A172 (cell line): ENCODE data around the gene ZNF394. TPM values are rescaled to one million over a fixed set of nuclear protein-coding genes. Genes with fewer than 3 reads are reported as not detected.
"Not testable (repeated sequence)": the region's sequence is repeated elsewhere in the genome, so short reads cannot be mapped to it uniquely, and the experiment has no call there.

Source experiments
- DNase-seq: peaks from one replicate; pipeline ENCODE4 v3.0.0-alpha.2; 2015; ENCODE audit warnings: low spot score
- total RNA-seq: library from RNA; depleted of rRNA; stranded (reverse); fragments of >200 nt; shearing (Covaris generic); gene quantifications from 2 replicates; pipeline ENCODE4 v1.2.3, GENCODE V29; 2014; rRNA removed

ZNF394 gene
- total RNA-seq: 23.7 and 26.8 TPM in 2 replicates

DNA sequence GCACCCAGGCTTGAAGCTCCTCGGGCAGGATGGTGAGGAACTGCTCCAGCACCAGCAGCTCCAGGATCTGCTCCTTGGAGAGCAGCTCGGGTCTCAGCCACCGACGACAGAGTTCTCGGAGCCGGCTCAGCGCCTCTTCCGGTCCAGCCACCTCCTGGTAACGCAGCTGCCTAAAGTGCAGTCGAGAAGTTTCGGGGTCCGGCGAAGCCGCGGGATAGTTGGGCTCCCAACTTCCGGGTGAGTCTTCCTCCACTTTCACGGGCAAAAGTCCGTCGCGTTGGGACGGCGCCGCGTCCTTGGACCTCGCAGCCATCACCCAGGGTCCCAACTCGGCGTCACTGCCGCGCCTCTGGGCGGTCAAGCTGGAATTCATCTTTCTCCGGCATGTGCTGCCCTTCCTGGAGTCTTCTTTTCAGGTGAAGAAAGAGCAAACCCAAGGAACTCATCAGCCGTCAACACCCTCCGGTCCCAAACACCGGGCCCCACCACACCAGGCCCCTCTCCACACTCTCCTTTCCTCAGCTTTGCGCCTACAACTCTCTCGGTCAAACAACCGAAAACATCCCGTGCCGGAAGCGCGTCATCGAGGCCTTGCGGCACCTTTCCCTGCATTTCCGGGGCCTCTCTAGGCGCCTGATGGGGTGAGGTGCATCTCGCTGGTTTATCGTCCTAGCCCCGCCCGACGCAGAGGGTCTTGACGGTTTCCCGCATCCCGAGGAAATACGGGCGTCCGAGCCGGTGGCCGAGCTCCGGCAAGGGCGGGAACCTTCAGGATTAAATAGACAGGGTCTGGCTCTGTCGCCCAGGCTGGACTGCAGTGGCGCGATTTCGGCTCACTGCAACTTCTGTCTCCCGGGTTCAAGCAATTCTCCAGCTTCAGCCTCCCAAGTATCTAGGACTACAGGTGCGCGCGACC, at the start of gene ZNF394:
ZNF394 (minus strand) TSS at position 561 of the 916 bp plus-strand sequence; CDS start at position 373, 188 bp downstream.
- DNase-seq: peak; percentile 92

DNA sequence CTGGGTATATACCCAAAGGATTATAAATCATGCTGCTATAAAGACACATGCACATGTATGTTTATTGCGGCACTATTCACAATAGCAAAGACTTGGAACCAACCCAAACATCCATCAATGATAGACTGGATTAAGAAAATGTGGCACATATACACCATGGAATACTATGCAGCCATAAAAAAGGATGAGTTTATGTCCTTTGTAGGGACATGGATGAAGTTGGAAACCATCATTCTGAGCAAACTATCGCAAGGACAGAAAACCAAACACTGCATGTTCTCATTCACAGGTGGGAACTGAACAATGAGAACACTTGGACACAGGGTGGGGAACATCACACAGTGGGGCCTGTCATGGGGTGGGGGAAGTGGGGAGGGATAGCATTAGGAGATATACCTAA, 49.5 kb upstream of the ZNF394 start:
- DNase-seq: not testable (repeated sequence)

DNA sequence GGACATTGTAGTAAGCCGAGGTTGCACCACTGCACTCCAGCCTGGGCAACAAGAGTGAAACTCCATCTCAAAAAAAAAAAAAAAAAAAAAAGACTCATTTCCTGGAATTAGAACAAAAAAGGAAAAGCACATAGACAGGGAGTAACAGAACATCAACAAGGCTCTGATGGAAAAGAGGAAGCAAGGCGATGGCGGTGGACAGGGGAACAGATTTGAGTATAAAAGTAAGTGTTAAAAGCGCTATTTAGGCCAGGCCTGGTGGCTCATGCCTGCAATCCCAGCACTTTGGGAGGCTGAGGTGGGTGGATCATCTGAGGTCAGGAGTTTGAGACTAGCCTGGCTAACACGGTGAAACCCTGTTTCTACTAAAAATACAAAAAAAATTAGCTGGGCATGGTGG, 45.2 kb upstream of the ZNF394 start:
- not testable (repeated sequence) for DNase-seq

DNA sequence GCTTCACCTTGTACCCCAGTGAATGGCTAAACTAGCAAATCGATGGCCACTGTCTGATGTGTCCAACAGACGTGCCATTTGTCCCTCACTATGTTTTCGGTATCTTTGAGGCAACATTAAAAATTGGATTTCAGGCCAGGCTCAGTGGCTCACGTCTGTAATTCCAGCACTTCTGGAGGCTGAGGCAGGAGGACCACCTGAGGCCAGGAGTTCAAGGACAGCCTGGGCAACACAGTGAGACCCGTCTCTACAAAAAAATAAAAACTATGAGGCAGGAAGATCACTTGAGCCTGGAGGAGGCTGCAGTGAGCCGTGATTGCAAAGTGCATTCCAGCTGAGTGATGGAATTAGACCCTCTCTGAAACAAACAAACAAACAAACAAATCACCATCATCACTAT, 43.8 kb upstream of the ZNF394 start:
- DNase-seq: no peak

DNA sequence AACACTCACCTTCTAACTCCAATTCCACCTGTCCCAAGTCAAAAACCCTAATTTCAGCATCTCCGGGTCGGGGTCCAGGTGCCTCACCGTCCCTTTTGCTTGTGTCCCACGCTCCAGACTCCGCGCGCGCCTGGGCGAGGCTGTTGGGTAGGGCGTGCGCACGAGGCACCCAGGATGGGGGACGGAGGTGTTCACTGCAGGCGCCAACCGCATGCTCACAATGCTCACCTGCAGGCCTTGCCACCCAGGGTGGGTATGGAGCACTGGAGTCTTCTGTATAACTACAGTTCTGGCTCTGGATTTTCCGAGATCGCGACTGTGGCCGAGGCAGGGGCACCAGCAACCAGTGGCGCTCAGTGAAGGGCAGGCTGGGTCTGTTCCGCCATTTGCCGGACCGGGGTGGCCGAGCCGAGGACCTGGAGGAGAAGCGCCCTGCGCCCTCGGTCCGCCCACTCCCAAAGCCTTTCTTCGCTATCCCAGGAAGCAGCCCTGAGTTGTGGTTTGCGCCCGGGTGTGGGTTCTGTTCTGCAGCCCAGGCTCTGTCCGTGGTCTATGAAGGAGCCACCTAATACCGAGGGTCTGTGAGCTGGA, 43.1 kb upstream of the ZNF394 start:
- no peak for DNase-seq

DNA sequence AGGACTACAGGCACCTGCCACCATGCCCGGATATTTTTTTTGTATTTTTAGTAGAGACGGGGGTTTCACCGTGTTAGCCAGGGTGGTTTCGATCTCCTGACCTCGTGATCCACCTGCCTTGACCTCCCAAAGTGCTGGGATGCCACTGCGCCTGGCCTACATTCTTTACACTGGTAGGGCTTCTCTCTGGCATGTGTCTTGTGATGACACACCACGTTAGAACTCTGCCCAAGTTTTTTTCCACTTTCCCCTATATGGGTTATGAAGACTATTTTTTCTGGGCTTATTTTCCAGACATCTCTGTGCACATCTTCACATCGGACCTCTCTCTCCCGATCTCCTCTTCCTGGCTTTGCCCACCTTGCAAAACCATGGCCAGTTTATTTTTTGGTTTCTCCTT, 41.1 kb upstream of the ZNF394 start:
- no peak for DNase-seq

DNA sequence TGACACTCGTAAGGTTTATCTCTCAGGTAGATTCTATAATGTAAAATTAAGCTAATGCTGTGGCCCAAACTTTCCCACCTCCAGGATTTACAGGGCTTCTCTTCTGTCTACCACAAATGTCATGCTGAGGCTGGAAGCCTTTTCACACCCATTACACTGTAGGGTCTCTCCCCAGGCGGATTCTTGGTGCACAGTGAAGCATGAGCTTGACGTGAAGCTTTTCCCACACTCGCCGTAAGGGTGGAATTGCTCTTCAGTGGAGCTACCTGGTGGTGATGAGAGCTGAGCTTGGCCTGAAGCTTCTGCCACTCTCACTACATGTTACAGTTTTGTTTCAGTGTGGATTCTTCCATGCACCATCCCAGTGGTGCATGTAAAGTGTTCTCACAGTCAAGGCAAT, 40.5 kb upstream of the ZNF394 start:
- DNase-seq: no peak

DNA sequence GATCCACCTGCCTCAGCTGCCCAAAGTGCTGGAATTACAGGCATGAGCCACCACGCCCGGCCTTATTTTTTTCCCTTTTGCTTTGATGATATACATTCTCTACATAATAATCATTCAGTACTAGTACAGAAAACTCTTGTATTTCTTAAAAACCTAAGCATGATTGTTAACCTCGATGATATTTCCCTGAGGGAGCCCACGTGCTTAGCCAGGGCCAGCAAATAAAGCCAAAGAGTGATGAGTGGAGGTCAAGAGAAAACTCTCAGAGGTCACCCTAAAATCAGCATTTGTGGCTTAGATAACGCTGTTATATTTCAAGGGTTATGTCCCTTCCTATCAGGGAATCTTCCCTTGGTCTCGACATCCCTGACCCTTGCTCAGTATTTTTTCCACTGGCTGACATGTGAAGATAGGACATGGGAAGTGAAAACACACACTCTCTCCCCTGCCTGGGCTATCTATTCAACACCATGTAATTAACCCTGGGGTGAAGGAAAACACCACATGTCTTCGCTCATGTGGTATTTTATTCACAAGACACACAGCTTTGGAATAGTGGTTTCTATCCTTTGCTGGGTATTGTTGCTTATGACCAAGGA, 39.2 kb upstream of the ZNF394 start:
- no peak for DNase-seq

DNA sequence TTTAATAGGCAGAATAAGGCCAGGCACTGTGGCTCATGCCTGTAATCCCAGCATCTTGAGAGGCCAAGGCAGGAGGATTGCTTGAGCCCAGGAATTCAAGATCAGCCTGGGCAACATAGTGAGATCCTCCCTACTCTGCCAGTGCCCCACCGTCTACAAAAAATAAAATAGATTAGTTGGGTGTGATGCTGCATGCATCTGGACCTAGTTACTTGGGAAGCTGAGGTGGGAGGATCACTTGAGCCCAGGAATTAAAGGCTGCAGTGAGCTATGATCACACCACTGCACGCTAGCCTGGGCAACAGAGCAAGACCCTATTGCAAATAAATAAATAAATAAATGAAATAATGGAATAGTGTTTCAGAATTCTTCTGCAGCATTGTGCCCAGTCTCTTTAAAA, 35.6 kb upstream of the ZNF394 start:
- no peak for DNase-seq

DNA sequence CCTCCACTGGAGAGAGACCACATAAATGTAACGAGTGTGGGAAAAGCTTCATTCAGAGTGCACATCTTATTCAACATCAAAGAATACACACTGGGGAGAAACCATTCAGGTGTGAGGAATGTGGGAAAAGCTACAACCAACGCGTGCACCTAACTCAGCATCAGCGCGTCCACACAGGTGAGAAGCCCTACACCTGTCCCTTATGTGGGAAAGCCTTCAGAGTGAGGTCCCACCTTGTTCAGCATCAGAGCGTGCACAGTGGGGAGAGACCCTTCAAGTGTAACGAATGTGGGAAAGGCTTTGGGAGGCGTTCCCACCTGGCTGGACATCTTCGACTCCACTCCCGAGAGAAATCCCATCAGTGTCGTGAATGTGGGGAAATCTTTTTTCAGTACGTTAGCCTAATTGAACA, 31.3 kb upstream of the ZNF394 start:
- DNase-seq: no peak

DNA sequence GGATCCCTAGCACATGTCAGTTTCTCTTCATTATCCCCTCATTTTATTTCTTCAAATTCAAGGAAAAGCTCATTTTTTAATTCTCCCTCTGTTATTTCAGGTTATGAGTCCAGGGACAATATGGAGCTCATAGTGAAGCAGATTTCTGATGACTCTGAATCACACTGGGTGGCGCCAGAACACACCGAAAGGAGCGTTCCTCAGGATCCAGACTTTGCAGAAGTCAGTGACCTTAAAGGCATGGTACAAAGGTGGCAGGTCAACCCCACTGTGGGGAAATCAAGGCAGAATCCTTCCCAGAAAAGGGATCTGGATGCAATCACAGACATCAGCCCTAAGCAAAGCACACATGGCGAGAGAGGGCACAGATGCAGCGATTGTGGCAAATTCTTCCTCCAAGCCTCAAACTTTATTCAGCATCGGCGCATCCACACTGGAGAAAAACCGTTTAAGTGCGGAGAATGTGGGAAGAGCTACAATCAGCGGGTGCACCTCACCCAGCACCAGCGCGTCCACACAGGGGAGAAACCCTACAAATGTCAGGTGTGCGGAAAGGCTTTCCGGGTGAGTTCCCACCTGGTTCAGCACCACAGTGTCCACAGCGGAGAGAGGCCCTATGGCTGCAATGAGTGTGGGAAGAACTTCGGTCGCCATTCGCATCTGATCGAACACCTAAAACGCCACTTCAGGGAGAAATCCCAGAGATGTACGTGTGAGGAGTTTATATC, 25.8 kb upstream of the ZNF394 start:
- DNase-seq: no peak

DNA sequence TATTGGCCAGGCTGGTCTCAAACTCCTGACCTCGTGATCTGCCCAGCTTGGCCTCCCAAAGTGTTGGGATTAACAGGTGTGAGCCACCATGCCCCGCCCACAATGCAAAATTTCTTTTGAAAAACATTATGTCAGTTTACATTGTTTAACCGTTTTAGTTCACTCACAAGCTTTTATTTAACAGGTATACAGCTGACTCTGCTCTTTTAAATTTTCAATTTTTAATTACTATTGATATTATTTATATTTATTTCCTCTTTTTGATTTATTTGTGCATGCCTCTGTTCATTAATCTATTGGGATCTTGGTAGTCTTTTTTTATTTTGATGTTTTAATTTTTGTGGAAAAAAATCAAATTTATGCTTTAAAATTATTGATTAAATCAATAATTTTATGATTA, 21.3 kb upstream of the ZNF394 start:
- DNase-seq: no peak

DNA sequence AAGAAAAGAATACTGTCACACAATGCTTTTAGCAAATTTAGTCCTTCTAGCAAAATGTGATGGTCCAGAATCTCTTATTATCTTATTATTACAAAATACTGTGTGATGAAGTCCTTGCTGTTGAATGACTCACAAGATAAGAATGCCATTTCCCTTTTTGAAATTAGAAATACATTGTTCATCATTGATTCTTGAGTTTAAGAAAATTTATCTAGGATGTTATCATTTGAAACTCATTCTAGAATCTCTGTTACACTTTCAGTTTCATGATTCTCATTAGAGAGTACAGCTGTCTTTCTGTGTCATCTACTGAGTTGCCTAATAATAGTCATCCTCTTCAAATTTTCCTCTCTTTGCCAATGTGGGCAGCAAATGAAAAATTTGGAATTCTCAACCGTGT, 14.0 kb upstream of the ZNF394 start:
- no peak for DNase-seq

DNA sequence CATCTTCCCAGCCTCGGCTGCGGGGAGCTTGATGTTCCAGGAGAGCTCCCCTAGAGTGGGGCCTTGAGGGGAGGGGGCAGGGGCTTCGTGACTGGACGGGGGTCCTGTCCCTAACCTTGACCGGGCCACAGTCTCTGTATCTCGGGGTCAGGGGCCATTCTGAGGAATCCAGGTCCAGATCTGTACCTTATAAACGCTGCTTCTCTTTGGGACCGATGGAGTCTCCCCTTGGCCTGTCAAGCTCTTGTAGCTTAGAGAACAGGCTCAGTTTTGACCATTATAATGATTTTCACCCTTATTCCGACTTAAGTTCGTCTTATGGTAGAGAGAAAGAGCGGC, 5.2 kb upstream of the ZNF394 start:
- no peak for DNase-seq

DNA sequence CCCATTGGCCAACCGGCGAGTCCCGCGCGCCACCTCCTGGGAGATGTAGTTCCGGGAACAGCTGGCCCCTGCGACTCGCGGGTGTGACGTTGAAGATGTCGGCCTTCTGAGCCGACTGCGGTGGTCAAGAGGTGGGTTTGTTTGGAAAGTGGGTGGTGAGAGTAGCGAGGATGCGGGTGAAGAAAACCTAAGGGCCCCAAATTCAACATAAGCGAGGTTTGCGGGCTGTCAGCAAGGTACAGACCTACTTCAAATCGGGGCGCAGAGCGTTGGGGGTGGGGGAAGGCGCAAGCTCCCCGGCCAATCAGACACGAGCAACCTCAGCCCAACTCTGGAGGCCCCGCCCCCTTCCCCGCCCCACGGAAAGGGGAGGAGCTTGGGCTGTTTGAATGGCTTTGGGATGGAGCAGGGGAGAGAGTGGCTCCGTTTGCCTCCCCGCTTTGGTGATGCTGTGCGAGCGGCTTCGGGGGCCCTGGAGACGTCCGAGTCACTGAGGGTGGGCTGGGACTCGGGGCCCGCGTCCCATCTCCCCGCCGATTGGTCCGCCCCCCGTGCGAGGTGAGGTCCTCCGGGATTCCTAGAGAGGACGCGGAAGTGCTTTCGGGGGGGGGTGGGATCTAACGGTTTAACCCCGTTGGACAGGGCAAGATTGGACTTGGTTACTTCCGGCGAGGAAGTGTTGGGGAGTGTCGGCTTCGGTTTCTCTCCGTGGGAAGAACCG, 4.7 kb upstream of the ZNF394 start, which contains the start of gene ZKSCAN5:
ZKSCAN5 (plus strand) TSS at position 60 of the 721 bp plus-strand sequence. CDS start 1,383 bp downstream, outside the sequence.
- DNase-seq: peak; percentile 95

DNA sequence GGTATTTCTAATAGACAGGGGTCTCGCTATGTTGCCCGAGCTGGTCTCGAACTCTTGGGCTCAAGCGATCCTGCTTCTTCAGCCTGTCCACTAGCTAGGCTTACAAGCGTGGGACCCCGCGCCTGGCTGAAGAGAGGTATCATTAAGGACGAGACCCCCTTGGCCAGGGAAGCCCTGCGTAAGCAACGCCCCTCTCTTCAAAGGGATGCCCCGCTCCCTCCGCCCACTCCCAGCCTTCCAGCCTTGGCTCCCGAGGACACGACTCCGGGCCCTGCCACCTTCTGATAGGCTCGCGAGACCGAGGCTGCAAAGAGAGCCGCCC, 4.2 kb upstream of the ZNF394 start:
- DNase-seq: no peak

DNA sequence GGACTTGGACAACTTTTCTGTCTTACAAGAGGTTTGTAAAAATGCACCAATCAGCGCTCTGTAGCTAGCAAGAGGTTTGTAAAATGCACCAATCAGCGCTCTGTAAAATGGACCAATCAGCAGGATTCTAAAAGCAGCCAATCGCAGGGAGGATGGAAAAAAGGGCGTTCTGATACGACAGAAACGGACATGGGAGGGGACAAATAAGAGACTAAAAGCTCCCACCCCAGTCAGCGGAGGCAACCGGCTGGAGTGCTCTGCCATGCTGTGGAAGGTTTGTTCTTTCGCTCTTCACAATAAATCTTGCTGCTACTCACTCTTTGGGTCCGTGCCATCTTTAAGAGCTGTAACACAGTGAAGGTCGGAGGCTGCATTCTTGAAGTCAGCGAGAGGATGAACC, 1.2 kb upstream of the ZNF394 start:
- not testable (repeated sequence) for DNase-seq

DNA sequence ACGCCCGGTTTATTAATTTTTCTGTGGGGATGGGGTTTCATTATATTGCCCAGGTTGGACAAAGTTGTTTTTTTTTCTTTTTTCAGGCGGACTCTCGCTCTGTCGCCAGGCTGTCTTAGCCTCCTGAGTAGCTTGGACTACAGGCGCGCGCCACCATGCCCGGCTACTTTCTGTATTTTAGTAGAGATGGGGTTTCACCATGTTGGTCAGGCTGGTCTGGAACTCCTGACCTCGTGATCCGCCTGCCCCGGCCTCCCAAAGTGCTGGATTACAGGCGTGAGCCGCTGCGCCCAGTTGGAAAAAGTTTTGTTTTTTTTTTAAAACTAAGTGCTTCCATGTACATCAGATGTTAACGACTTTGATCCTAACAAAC, 542 bp upstream of the ZNF394 start:
- DNase-seq: no peak

DNA sequence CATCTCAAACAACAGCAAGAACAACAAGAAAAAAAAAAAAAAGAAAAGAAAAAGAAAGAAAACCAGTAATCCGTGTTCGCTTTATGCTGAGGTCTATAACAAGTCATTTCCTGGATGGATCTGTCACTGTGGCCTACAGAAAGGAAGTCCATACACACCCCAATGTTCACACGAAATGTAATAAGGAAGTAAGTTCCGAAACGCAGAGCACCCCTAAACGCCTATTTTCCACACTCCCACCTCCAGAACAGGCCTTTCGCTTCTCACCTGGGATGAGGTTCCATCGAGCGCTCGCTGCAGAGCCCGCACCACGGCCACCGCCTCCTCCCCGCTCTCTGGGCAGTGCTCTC, 735 bp downstream of the ZNF394 start:
- no peak for DNase-seq

DNA sequence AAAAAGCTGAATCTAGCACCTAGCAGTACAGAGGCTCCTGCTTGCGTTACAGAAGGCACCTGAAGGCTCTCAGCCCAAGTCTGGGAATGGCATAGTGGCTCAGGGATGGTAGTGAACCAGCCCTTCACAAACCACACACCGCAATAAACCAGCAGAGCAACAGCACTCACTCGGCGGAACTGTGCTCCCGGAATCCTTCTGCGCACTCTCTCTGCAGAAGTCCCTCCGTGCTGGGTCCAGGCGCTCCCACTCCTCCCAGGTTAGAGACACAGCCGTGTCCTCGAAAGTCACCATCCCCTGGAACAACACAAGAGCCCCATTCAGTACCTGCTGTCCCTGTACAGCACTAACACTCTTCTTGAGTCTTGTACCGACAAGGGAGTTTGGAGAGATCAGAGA, 1.5 kb downstream of the ZNF394 start:
- no peak for DNase-seq

DNA sequence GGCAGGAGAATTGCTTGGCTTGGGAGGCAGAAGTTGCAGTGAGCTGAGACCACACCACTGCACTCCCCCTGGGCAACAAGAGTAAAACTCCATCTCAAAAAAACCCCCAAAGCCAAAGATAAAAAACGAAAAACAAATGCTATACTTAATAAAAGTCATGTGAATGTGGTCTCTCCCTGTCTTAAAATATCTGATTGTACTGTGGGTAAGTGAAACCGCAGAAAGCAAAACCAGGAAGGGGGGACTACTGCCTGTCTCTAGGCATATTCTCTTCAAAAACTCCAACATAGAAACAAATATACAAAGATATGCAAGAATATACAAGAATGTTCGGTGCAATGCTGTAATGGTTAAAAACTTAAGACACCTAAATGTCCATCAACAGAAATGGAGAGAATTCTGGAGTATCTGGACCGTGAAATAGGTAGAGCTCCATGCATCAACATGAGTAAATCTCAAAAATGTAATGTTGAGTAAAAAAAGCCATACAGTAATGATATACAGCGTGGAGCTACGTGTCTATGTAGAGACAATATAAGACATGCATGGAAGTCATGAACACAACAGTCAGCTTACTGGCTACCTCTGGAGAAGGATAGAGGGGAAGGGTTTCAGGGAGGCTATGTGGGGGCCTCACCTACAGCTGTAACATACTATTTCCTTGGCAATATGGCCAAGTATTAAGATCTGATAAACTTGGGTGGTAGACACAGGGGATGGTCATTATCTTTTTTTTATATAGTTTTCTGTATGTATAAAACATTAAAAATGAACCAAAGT, 2.1 kb downstream of the ZNF394 start:
- DNase-seq: no peak
